GM20000 (cell line): ENCODE measurements around the gene ELP6.

ENCODE experiments used
- DNase-seq: peaks from one replicate; pipeline ENCODE4 v3.0.0; 2012; ENCODE audit warnings: low spot score
- TF ChIP-seq, protein P1 (sequence below): IDR thresholded peaks from 2 replicates; pipeline ENCODE4 v1.5.1; 2012; ENCODE audit warnings: mild to moderate bottlenecking, control low read depth; ENCODE audit errors: extremely low read depth, missing control alignments

ELP6 gene

DNA sequence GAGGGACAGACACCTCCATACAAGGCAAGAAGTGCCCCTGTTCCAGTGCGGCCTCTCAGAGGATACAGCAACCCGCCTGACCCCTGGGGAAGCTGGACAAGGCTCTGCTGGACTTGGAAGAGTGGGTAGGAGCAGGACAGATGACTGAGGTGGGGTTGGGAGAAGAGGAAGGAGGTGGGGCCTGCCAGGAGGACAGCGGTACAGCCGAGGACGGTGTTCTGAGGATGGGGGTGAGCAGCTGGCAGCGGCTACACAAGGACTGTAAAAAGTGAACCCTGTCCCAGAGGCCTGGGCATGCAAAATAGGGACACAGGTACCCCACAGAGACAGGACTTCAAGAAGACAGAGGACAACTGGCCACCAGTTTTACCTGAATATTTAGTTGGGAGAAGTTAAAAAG is 23.5 kb upstream of the ELP6 start:
- TF ChIP-seq, protein P1, sequence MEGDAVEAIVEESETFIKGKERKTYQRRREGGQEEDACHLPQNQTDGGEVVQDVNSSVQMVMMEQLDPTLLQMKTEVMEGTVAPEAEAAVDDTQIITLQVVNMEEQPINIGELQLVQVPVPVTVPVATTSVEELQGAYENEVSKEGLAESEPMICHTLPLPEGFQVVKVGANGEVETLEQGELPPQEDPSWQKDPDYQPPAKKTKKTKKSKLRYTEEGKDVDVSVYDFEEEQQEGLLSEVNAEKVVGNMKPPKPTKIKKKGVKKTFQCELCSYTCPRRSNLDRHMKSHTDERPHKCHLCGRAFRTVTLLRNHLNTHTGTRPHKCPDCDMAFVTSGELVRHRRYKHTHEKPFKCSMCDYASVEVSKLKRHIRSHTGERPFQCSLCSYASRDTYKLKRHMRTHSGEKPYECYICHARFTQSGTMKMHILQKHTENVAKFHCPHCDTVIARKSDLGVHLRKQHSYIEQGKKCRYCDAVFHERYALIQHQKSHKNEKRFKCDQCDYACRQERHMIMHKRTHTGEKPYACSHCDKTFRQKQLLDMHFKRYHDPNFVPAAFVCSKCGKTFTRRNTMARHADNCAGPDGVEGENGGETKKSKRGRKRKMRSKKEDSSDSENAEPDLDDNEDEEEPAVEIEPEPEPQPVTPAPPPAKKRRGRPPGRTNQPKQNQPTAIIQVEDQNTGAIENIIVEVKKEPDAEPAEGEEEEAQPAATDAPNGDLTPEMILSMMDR, result no peak
- no peak for DNase-seq

DNA sequence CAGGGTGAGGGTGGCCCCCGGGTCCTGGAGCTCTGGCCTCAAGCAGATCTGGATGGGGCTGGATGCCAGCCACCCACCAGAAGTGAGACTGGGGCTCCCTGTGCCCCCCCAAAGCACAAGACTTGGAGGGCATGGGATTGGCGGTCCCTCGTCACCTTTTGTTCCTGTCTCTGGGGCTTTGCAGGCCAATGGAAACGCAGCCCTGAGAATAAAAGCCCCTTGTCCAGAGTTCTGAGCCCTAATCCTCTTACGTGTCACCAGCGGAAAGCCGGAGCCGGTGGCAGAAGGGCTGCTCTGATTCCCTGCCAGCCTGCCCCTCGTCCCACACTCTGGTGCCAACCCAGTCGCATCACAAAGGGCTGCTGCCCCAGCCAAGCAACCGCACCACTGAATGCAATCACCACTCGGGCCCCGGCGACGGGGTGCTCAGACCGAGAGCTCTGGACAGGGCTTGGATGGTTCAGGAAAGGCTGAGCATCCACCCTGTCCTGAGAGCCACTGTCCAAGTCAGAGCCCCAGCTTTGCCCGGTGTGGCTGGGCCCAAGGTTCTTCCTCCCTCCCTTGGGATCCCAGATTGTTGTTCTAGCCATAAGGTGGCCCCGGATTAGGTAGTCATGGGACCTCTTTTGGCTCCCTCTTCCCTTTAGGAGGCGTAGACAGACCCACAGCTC is 22.8 kb upstream of the ELP6 start:
- no peak for DNase-seq
- TF ChIP-seq, protein P1, result no peak

- TF ChIP-seq, protein P1, result no peak
- no peak for DNase-seq
Measured at GRCh38 chr3:47533996-47534454, 20.5 kb upstream of the ELP6 start.

GRCh38 chr3:47533481-47533880 is 20.0 kb upstream of the ELP6 start:
- TF ChIP-seq, protein P1, result no peak
- no peak for DNase-seq

GRCh38 chr3:47527952-47528725 is 14.6 kb upstream of the ELP6 start:
- no peak for DNase-seq
- TF ChIP-seq, protein P1, result no peak

- TF ChIP-seq, protein P1, result no peak
Measured at GRCh38 chr3:47525617-47526016, 12.1 kb upstream of the ELP6 start.

More at GRCh38 chr3:47525617-47526016, 12.1 kb upstream of the ELP6 start:
- no peak for DNase-seq
